ENCODE results near the gene GPR143. TPM values are rescaled to one million over a fixed set of nuclear protein-coding genes. Genes with fewer than 3 reads are reported as not detected.

The GPR143 gene
- total and polyA plus RNA-seq, 2 donors (not counting 3 experiments of a cell fraction or from before 2014, with no cell fraction given): 9.3 to 17.7 TPM

- H3K9ac ChIP-seq (replicated peaks; ENCODE audit: extremely low read depth, insufficient read depth, low read length): no peak overlapping the region
- no peaks in the 10 kb centered on the region for H4K20me1 ChIP-seq (replicated peaks; ENCODE audit: control insufficient read depth, extremely low read depth, insufficient read depth, low read length)
- FAIRE-seq (no peak), DNase-seq (ENCODE audit: low read depth, low spot score) (no peak)
- no peaks in the 10 kb centered on the region for H3K36me3 ChIP-seq (ENCODE audit: control insufficient read depth in 2 of 2, extremely low read depth in 1 of 2, insufficient read depth in 2 of 2, low read length in 2 of 2)
- no peaks in the 10 kb centered on the region for H3K9me3 ChIP-seq (replicated peaks; ENCODE audit: control insufficient read depth, insufficient read depth, low read length)
- CTCF ChIA-PET: no interaction called here
- intact Hi-C loops (cut with micrococcal nuclease): no loop called here
- no peaks in the 10 kb centered on the region for H3K9me1 ChIP-seq (replicated peaks; ENCODE audit: control insufficient read depth, extremely low read depth, insufficient read depth, low read length)
- TF ChIP-seq MAX (IDR thresholded peaks at IDR 0.05; ENCODE audit: insufficient read depth, insufficient read length) (no peak), POLR2AphosphoS5 (IDR thresholded peaks at IDR 0.05; ENCODE audit: insufficient read depth, low read depth, low read length) (no peak), EZH2 (IDR thresholded peaks at IDR 0.05; ENCODE audit: borderline replicate concordance, low read depth, low read length, severe bottlenecking) (no peak), JUN (IDR thresholded peaks at IDR 0.05; ENCODE audit: borderline replicate concordance, insufficient read depth, insufficient read length, low read depth) (no peak), CTCF (IDR thresholded peaks at IDR 0.05; ENCODE audit: extremely low read depth in 1 of 2, insufficient read depth in 1 of 2, low read depth in 1 of 2, low read length in 2 of 2) (no peak), POLR2A (IDR thresholded peaks at IDR 0.05; ENCODE audit: low read depth, low read length) (no peak), GATA2 (IDR thresholded peaks at IDR 0.05; ENCODE audit: insufficient read depth, insufficient read length, low read depth, low read length) (no peak), FOS (IDR thresholded peaks at IDR 0.05; ENCODE audit: borderline replicate concordance, insufficient read depth, low read length) (no peak)
- dilution Hi-C loops (cut with MboI; ENCODE audit: extremely low pct_ligation_motif_present, low sequenced_read_pairs): no loop called here
- no peaks in the 10 kb centered on the region for H3K79me2 ChIP-seq (ENCODE audit: control insufficient read depth, insufficient read depth, low read length)
- POLR2A ChIA-PET: no interaction called here
- no peak overlapping the region for H3K27ac ChIP-seq (ENCODE audit: insufficient read depth, low read depth, low read length)
- peaks cover under 1% of the 10 kb centered on the region for H3K4me1 ChIP-seq (ENCODE audit: control insufficient read depth, extremely low read depth, insufficient read depth, low read length)
- BruUV-seq (replicated peaks): no TSS peak
- H3K4me3 ChIP-seq (replicated peaks in 1 of 3; ENCODE audit: insufficient read depth in 1 of 3, low read depth in 1 of 3, low read length in 3 of 3): no peak overlapping the region
- H3K4me2 ChIP-seq (ENCODE audit: insufficient read depth, low read length): no peak overlapping the region
- no peak overlapping the region for H2AFZ ChIP-seq (ENCODE audit: low read depth, low read length)
- no peaks in the 10 kb centered on the region for H3K27me3 ChIP-seq (ENCODE audit: control insufficient read depth in 2 of 2, insufficient read depth in 2 of 2, low read length in 2 of 2)
These were observed 82.8 kb downstream of the GPR143 start for GRCh38 chrX:9682861-9683260.
